NK-92 (cell line): ENCODE results near the gene ODF2L.
"Not testable (repeated sequence)": the region's sequence is repeated elsewhere in the genome, so short reads cannot be mapped to it uniquely, and the experiment has no call there.

Experiments used
- DNase-seq: peaks from one replicate; lab custom pipeline; 2025; ENCODE audit not compliant: unreplicated experiment; lab: John Stamatoyannopoulos, UW

ODF2L gene

DNA sequence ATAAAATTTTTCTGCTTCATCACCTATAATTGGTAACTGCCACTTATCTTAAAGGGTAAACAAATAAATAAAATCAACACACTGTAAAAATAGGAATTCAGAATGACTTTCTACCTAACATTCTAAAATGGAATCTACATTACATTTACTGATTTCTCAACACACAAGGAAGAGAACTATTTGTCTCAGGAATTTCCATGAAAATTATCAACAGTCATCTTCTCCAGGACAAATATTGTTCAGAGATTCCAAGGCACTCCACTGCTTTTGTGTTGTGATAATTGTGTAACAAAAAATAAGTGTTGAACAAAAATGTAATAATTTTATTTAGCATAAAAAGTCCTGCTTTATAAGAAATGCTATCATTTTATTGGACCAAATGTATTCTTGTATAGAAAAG is 7.3 kb downstream of the ODF2L start:
- DNase-seq, result no peak

DNA sequence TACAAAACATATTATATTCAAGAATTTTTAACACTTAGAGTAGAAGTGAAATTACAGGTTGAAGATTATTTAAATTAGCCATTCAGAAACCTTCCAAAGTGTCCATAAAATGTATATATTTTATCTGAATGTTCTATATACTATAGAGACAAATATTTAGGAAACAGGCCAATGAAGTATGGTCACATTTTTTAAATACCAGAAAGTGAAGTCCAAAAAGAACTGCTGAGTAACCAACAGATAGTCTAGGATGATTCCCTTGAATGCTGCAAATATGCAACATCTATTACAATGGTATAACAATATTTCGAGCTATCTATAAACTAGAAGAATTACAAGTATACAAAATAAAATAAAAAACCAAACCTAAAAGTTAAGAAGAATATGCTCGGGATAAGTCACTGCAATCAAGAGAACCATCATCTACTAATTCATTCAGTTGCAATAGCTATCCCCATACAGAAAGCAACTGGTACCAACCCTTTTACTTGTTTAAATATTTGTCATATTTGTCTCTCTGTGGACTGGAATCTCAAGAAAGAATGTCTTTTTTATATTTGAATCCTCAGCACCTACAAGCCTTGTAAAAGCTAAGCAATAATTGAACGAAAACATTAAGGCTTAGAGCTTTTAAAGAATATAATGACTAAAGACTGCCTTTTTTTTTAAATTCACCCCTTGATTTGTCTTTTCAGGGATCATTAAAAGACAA is 8.1 kb downstream of the ODF2L start:
- no peak for DNase-seq

DNA sequence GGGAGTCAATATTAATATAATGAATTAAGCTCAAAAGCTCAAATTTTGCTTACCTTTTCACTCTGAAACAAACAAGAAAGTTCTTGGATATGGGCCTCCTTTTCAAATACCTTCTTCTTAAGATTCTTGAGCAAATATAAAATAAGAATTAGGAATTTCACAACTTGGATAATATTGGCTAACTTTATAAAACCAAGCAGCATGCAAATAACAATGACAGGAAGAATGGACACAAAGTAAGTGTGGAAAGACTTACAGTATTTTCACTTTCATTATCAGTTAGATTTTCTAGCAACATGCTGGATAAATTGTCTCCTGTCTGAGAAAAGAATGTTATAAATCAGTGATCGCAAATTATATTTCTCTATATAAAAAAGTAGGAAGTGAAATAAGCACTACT is 13.2 kb downstream of the ODF2L start:
- DNase-seq, result no peak

DNA sequence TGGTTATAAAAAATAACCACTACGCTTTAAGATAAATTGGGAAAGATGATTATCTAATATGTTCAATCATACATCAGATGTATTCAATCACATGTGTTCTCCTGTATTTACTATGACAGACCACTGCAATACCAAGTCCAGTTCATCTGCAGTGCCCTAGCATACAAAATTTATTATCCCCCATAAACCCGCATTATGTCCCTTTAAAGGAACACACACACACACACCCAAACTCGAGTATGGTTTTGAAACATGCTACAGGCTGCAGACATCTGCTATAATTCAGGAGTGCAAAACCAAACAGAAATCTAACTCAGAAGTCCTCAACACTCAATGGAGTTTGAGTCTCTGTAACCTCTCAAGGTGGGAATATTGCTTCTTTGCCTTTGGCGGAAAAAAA is 14.9 kb downstream of the ODF2L start:
- no peak for DNase-seq

DNA sequence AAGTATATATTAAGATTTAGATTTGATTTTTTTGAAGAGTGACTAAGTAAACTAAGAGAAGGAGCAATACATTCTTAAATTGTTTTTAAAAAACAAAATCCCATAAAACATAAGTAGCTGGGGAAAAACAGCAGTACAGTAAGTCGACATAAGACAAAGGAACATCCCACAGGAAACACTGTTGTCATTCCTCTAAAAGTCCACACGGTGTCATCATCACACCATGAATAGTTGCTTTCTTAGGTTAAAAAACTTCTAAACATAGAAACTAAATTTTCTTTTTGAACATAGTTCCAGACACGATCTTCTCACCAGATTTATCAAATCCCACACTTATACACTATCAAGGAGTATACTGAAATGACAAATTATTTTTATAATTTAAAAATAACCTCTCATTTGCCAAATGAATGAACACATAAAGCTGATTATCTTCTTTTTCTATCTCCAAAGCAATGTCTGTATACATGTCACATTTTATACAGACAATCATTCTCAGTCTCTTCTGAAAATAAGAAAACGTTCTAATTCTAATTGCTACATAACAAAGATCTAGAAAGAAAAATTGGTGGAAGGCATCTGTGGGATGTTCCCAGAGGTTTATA is 15.8 kb downstream of the ODF2L start:
- DNase-seq, result no peak

DNA sequence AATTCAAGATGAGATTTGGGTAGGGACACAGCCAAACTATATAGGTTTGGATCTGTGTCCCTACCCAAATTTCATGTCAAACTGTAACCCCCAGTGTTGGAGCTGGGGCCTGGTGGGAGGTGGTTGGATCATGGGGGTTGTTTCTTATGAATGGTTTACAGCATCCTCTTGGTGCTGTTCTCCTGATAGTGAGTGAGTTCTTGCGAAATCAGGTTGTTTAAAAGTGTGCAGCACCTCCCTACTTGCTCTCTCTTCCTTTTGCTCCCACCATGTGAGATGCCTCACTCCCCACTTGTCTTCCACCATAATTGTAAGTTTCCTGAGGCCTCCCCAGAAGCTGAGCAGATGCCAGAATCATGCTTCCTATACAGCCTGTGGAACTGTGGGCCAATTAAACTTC is 17.3 kb downstream of the ODF2L start:
- no peak for DNase-seq

DNA sequence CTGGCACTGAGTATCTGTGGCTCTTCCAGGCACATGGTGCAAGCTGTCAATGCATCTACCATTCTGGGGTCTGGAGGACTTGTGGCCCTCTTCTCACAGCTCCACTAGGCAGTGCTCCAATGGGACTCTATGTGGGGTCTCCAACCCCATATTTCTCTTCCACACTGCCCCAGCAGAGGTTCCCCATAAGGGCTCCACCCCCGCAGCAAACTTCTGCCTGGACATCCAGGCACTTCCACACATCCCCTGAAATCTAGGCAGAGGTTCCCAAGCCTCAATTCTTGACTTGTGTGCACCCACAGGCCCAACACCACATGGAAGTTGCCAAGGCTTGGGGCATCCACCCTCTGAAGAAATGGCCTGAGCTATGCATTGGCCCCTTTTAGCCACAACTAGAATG is 18.8 kb downstream of the ODF2L start:
- no peak for DNase-seq

DNA sequence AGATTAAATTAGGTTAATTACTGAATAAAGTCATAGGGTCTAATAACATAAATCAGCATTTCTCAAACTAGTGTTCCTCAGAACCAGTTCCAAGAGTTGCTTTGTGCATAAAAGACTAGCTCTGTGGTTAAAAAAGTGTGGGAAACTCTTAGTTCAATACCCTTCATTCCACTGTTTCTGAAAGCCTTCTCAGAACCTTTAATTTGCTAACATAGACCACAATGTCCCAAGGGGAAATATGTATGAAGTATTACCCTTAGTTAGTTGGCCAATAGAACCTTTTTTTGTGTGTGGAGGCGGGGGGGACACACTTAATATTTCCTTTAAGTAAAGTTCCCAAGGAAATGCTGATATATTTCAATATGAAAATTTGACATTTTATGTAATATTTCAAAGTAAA is 20.4 kb downstream of the ODF2L start:
- no peak for DNase-seq

DNA sequence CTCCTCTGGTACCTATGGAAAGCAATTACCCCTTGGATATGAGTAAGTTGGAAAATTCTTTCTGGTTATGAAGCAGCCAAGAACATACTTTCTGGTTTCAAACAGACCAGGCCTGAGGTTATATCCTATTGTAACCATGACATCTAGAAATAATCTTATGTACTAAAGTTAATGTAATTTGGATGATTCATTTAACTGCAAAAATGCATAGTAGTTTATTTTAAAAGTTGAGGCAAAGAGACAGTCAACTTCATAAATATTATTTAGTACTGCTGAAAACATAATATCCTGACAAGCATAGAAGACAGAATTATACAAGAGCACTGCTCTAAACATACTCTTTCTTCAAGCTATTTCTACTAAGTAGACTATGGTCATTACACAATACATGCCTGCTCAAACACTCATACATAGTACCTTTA is 25.5 kb downstream of the ODF2L start:
- DNase-seq, result no peak

DNA sequence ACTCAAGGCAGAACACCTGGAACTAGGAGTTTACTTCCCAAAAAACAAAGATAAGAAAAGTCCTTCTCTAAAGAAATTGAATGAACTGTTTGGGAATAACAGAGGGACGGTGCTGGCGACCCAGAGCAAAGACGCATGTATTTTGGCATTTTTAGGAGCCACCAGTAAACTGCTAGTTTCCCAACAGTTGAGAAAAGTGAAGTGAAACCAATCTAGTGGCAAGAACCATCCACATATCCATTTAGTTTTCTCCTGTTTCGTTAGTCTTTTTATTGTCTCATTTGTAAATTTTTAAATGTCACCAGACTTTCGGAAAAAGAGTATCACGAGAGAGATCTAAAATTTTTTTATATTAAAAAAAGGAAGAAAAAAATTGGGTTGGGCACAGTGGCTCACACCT is 30.2 kb downstream of the ODF2L start:
- no peak for DNase-seq

DNA sequence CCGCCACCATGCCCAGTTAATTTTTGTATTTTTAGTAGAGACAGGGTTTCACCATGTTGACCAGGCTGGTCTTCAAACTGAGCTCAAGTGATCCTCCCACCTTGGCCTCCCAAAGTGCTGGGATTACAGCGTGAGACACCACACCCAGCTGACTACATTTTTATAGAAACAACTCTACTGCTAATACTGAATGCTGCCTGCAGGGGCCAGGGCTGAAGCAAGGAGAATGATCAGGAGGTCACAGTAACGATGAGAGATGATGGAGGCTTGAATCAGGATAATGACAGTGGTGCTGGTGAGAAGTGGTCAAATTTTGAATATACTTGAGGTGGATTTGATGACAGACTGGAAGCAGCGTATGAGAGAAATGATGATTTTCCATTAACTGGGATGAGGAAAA is 33.3 kb downstream of the ODF2L start:
- no peak for DNase-seq

DNA sequence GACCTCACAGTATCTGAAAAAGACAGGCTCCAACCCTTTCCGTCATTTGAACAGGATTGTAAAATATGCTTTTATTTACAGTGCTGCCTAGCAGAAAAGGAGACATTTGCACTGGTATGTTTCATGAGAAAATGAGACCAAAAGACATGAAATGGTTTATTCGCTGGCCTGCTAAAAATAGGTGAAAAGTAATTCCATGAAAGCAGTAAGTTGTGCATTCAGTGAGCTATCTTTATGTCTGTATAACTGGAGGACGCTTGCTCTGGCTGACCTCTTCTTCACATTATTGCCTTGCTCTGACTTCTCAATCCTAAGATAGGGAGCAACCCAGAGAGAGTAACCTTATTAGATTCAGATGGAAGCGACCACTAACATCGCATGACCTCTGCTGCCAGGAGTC is 38.3 kb downstream of the ODF2L start:
- DNase-seq, result no peak

DNA sequence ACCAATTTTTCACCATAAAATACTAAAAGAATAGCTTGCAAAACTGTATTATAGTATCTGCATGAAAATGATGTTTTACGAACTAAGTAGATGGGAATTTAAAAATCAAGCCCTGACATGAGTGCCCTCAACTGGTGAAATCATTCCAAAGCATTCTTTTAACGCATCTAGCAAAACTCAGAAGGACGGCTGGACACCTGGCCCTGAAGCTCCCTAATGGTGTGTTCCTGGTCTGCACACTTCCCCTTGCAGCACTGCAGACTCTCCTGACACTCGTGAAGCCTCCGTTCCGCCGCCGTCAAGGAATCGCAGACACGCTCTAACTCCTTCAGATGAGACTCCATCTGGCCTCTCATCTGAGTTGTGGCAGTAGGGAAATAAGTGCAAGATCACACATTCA is 39.9 kb downstream of the ODF2L start:
- no peak for DNase-seq

DNA sequence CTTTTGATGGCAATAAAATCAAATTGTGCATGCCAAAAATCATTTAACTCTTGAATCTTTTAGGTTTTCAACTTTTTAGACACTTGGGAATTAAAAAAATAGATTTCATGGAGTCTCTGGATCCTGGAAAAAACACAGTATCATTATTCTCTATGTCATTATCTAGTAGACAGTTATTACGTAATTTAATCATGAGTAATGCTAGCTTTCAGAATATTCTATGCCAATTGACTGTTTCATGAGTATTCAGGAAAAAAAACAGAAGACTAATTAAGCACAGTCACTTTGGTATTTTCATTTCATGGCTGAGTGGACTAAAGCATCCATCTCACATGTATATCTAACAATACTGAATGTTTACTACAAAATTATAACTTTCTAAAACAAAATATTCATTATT is 44.0 kb downstream of the ODF2L start:
- DNase-seq, result no peak

DNA sequence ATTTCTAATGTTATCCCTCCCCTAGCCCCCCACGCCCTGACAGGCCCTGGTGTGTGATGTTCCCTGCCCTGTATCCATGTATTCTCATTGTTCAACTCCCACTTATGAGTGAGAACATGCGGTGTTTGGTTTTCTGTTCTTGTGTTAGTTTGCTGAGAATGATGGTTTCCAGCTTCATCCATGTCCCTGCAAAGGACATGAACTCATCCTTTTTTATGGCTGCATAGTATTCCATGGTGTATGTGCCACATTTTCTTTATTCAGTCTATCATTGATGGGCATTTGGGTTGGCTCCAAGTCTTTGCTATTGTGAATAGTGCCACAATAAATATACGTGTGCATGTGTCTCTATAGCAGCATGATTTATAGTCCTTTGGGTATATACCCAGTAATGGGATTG is 45.9 kb downstream of the ODF2L start:
- DNase-seq, result not testable (repeated sequence)

DNA sequence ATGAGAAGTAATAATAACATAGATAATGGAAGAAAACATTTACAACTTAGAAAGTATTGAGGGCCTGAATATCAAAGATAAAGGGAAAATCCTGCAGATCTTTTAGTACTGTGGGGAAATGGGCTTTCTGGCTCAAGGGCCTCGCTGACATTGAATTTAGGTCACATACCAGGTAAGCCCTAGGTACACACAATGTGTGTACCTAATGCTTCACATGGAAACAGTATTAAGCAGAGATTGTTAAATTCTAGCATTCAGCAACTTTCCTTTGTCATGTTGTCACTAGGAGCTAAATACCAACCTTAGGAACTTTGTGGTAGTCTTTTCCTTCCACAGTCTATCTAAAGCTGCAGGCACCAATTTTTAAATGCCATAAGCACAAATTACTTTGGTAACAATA is 49.7 kb downstream of the ODF2L start:
- DNase-seq, result no peak

DNA sequence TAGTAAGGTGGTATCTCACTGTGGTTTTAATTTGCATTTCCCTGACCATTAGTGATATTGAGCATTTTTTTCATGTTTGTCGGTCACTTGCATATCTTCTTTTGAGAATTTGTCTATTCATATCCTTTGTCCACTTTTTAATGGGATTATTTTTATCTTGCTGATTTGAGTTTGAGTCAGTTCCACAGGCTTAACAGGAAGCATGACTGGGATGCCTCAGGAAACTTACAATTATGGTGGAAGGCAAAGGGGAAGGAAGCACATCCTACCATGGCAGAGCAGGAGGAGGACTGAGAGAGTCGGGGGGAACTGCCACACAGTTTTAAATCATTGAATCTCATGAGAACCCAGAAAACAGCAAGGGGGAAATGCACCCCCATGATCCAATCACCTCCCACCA is 51.1 kb downstream of the ODF2L start:
- DNase-seq, result no peak

DNA sequence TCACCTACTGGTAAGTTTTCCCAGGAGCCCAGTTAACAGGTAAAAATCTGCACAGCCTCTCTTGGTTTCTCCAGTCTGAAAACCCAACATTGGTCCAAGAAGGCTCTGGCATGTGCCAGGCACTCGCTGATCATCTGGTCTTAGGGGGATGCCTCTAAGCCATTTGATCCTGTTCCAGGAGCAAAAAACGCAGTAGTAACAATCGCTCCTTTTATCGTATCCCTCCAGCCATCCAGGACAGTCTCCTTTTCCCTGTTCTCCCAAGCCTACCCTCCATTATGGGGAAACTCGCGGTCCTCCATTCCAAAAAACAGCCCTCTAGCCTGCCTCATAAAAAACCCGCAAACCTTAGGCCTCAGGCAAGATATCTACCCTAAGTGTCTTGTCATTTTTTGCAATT is 56.2 kb downstream of the ODF2L start:
- DNase-seq, result no peak

DNA sequence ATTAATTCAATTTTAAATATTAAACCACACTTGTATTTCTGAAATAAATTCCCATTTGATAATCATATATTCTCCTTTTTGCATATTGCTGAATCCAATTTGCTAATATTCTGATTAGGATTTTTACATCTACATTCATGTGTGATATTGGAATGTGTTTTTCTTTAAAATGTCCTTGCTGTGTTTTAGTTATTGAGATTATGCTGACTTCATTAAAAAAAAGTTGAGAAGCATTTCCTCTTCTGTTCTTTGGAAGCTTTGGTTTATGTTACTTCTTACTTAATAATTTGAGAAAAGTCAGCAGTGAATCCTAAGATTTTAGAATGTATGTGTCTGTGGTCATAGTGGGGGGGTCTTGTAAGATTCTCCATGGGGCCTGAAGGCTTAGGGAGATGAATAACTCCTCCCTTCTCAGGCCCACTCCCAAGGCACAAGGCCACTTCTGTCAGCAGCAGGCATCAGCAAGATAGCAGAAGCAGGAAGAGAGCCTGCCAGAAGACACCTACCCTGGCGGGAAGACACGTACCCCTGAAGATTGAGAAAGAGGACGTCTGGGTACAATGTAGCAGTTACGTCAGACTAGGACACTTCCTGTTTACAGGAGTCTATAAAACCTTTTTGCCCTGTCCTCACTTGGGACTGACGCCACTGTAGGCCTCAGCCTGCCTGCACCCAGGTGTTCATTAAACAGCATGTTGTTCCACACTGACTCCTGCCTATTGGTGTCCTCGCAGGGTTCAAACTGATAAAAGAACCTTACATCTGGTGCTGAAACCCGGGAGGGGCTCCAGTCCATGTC is 56.9 kb downstream of the ODF2L start:
- no peak for DNase-seq

DNA sequence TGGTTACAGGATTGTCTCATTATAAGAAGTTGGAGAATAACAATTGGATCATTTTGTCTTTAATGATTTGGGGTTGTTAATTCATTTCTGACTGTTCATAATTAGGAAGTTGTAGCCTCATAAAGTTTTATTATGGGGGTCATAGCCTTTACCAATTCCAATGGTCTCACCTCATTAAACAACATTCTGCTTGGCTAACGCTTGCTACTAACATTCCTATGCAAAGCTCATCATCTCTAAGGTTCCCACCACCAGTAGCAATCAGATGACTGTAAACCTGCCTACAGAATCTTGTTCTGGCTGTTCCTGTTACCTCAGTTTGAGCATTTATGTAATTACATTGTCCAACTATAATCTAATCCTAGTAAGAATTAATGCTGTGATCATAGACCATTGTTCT is 60.2 kb downstream of the ODF2L start:
- DNase-seq, result no peak

DNA sequence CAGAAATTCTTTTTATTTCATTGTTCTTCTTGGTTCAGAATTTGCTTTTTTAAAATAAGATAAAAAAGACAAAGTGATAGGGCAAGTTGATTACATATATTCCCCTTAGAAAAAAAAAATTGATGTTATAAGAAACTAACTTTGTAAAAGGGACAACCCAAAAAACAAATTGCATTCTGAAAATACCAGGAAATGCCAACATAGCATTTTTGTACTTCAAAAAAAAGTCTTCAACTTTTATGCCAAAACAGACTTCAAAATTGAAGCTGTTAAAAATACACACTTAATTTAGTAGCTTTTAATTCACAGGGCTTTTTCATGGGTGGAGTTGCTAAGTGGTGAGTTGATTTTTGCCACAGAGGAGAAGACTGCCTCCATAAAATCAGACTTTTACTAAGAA is 70.9 kb downstream of the ODF2L start:
- no peak for DNase-seq

DNA sequence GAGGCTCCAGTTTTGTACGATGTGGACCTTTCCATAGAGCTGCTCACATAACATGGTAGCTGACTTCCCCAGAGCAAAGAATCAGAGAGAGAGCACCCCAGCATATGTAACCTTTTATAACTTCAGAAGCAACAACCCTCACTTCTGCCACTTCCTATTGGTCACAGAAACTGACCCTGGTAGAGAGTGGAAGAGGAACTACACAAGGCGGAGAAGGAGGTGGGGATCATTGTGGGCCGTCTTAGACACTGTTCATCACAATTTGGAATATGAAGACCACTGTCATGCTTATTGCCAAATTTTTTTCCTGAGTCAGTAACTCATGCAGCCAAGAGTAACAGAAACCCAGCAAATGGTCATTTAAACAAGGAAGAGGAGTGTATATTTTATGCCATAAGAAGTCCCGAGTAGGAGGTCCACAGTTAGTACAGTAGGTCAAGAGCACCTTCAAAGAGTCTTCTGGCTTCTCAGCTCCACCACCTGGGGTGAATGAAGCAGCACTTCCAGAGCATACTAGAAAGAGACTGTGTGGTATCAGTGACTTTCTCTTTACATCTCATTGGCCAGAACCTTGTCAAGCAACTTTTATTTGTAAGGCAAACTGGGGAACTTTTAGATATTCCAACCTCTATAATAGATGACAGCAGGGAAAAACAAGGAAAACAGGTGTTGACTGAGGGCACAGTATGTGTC is 71.8 kb downstream of the ODF2L start:
- DNase-seq, result no peak
